DND-41 (cell line): ENCODE results near the gene LAMC3.

Experiments used
- CTCF ChIP-seq: IDR thresholded peaks from 2 replicates; pipeline ENCODE4 v1.5.1; 2012; ENCODE audit warnings: borderline replicate concordance, low read length, moderate library complexity, mild to moderate bottlenecking; ENCODE audit not compliant: poor library complexity, severe bottlenecking; ENCODE audit errors: extremely low read depth
- EZH2 ChIP-seq: IDR thresholded peaks from 3 replicates; pipeline ENCODE4 v1.6.1; 2012; ENCODE audit warnings: borderline replicate concordance, low read depth, mild to moderate bottlenecking, moderate library complexity, low read length, inconsistent platforms; ENCODE audit not compliant: severe bottlenecking

- TF ChIP-seq CTCF: no peak
- no peak for TF ChIP-seq EZH2
These were observed 95.2 kb downstream of the LAMC3 start for GRCh38 chr9:131104016-131104740.
